HG03039 (cell line): Measurements from ENCODE around the gene IRAK1BP1.
"Not testable (repeated sequence)": the region's sequence is repeated elsewhere in the genome, so short reads cannot be mapped to it uniquely, and the experiment has no call there.

Source experiments
- ATAC-seq: cut with Tn5 transposase; IDR thresholded peaks from one replicate; pipeline ENCODE4 v1.9.1; 2021; ENCODE audit warnings: mild to moderate bottlenecking, moderate library complexity; ENCODE audit not compliant: unreplicated experiment

The IRAK1BP1 gene, protein sequence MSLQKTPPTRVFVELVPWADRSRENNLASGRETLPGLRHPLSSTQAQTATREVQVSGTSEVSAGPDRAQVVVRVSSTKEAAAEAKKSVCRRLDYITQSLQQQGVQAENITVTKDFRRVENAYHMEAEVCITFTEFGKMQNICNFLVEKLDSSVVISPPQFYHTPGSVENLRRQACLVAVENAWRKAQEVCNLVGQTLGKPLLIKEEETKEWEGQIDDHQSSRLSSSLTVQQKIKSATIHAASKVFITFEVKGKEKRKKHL

DNA sequence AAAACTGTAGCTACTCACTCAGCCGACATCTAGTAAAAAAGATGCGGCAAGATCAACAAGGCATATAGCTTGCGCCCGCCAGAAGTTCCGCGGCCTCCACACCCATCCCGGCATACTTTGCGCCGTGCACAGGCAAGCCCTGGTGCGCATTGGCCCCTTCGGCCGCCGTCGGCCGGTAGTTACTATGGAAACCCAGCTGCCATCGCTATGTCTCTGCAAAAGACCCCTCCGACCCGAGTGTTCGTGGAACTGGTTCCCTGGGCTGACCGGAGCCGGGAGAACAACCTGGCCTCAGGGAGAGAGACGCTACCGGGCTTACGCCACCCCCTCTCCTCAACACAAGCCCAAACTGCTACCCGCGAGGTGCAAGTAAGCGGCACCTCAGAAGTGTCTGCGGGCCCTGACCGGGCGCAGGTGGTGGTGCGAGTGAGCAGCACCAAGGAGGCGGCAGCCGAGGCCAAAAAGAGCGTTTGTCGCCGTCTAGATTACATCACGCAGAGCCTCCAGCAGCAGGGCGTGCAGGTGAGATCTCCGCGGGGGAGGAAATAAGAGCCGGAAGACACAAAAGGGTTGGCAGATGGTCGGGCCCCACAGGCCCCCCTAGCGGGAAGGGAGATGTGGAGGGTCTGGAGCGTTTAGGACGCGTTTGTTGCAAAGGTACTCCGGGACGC lies at the start of gene IRAK1BP1:
TSS of gene IRAK1BP1 (plus strand) at position 182 of the 671 bp plus-strand sequence. CDS start at position 208, 26 bp downstream.
- ATAC-seq, result peak; percentile 97

DNA sequence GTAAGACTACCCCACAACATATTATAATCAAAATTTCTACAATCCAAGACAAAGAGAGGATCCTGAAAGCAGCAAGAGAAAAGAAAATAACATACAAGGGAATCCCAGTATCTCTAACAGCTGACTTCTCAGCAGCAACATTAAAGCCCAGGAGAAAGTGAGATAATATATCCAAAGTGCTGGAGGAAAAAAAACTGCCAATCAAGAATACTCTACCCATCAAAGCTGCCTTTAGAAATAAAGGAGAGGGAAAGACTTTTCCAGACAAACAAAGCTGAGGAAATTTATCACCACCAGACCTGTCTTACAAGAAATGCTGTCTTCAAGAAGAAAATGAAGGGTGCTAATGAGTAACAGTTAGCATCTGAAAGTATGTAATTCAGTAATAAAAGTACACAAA lies 43.3 kb upstream of the IRAK1BP1 start:
- no peak for ATAC-seq

DNA sequence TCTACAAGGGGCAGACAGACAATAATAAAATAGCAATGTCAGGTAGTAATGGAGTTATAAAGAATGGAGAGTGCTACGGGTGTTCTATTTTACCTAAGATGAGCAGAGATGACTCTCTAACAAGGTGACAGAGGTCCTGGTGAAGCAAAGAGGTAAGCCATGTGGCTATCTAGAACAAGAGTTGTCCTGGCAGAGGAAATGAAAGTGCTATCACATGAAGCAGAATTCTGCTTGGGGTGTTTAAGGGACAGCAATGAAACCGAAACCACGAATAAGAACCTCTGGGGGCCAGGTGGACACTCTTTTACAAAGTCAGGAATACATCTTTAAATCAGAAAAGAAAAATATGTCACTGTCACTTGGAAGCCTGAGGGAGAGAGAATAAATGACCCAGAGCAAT lies 37.9 kb upstream of the IRAK1BP1 start:
- ATAC-seq, result no peak

DNA sequence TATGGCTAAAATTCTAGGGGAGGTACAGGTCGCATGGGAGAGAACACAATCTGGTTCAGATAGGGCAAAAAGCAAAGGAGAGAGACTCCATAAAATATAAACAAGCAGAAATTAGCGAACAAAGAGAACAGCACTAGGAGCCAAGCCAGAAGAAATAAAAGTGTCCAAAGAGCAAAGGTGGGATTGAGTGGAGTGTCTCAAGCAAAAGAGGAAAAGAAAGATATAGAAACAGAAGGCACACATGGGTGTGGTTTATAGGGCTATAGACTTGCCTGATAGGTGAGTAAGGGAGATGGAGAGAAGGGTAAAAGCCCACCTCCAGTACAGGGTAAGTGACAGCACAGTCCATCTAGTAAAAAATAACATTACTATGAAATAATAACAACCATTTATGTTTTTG lies 36.5 kb upstream of the IRAK1BP1 start:
- ATAC-seq, result no peak

DNA sequence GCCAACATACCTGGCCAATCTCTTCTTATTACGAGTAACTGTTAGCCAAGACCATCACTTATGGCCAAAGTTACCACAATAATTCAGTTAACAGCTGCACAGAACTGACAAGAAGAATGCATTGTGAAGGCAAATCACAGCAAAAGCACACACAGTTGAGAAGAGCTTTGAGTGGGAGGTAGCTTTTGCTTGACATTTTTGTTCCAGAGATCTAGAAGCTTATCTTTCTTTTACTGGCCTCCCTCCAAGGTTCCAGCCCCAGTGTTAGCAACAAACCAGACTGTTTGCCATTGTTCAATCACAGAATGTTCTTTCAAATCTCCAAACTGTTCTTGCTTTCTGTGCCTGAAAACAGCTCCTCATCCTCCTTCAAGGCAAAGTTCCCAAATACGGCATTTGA lies 35.9 kb upstream of the IRAK1BP1 start:
- no peak for ATAC-seq

DNA sequence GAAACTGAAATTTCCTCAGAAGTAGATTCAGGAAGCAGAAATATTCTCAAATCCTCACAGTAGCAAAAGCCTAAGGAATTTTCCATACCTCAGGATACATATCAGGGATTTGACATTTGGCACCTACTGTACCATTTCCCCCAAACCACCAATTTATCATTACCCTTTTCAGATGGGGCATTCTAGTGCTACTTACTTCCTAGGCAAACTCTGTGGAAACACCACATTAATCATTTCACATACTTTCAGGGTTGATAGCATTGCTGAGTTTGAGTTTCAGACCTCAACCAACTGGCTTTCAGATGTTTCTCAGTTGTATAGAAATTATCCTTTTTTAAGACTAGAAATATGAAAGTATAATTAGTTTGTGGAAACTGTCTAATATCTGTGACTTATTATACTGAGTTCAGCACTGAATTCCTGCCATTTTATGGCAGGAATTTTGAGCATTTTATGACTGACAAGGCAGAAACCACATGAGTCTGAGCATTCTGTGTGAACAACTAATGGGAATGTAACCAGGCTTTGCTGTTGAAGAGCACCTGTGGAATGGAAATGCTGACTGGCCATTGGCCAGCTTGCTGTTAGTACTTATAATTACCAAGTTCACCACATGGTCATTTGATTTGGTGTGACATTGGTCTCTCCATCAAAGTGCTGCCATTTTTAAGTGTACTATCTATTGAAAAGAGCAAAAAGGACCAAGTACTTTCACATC lies 35.1 kb upstream of the IRAK1BP1 start:
- no peak for ATAC-seq

DNA sequence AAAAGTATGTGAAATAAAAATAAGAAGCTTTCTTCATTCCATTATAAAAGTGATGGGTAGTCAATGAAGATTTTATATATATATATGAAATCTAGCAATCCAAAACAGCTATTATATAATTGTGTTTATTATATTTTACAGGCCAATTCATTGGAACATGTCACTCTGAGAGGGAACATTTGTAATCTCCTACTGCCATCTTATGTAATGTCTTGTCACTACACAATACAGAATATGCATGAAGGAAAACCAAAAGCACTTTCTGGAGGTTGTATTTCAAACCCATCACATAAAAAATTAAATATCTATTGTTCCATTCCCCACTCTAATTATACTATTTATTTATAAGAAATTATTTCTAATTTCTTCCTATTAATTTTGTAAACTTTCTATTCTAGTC lies 31.5 kb upstream of the IRAK1BP1 start:
- no peak for ATAC-seq

DNA sequence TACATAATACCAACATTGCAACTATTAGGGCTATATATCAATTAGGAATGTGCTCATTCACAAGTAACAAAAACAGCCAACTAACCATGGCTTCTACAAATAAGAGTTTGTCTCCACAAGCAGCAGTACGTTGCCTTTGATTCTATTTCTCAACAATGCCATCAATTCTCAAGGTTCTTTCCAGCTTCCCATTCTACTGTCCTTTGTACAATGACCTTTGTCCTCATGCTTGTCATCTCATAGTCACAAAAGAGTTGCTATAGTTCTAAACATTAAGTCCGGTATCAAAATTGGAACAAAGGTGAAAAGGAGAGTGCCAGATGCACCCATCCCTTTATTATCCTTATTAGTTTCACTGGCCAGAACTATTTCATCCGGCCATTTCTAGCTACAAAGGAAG lies 30.8 kb upstream of the IRAK1BP1 start:
- no peak for ATAC-seq

DNA sequence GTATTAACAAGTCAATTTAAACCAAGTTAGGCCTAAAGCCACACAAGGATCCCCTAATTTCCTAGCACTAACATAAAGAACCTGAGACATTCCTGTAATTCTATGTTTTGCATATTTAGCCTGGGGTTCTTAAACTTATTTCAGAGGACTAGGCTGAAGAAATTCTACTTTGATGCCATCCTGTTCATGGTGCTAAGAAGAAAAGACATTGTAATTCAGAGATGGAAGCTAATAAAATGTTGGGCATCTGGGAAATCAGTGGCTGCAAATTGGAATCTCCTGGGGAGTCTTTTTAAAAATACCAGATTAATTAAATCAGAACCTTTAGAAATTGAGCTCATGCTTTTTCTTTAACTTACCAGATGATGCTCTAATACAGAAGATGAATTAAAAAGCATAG lies 26.2 kb upstream of the IRAK1BP1 start:
- ATAC-seq, result no peak

DNA sequence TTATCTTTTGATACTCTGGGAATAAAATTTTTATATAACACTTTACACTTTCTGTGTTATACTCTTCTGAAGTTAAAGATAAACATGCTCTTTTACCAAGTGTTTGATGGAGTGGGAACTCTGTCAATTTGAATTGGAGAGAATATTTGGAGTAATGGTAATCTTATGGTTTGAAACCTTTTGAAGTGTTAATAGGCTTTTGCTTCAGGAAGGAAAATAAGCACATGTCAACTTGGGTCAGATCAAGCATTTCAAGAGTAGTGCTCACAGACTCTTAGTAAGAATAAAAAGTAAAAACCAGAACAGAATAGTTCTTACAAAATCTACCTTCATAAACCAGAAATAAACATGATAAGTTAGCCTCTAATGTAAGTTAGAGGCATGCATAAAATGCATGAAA lies 24.4 kb upstream of the IRAK1BP1 start:
- no peak for ATAC-seq

DNA sequence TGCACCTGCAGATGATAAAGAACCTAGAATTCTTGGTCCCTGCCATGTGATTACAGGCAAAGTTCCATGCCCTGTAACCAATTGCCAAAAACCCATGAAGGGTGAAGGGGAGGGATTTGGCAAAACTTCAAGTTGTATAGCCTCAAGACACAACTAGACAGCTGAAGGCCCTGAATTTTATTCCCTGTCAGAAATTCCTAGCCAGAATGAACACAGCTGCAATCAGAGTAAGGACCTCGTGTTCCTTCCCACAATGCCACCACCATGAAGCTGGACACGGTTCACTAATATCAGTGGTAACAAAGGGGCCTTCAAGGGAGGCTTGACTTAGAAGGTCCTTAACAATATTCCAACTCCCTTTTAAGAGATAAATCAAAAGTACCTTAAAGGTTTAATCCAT lies 22.5 kb upstream of the IRAK1BP1 start:
- no peak for ATAC-seq

DNA sequence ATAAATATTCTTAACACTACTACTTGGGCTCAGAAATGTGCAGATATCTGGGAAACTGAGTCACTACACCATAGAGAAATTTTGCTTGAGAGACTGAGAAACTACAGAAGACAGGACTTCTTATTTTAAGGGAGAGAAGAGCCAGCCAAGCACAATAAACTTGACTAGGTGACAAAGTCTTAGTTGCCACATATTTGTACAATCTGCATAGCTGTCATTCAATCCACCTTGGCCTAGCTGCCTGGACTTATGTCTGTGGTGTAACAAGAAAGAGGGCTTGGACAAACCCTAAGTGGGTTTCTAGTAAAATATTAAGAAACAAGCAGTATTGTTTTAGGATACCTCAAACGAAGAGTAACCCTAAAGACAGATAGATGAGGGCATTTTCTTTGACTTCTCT lies 21.8 kb upstream of the IRAK1BP1 start:
- ATAC-seq, result no peak

DNA sequence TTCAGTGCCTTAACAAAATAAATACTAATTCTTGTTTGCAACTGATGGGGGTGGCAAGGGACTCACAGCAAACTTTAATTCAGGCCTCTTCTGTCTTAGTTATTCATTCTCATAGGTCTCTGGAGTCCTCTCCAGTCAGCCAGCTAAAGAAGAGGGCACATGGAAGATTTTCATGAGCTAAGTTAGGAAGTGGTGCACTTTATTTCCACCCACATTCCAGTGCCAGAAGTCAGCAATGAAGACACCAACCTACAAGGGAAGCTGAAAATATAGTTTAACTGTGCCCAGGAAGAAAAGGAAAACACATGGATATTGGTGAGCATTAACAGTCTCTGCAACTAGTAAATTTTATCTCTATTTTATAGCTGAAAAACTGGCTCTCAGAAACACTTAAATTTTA lies 16.7 kb upstream of the IRAK1BP1 start:
- ATAC-seq, result no peak

DNA sequence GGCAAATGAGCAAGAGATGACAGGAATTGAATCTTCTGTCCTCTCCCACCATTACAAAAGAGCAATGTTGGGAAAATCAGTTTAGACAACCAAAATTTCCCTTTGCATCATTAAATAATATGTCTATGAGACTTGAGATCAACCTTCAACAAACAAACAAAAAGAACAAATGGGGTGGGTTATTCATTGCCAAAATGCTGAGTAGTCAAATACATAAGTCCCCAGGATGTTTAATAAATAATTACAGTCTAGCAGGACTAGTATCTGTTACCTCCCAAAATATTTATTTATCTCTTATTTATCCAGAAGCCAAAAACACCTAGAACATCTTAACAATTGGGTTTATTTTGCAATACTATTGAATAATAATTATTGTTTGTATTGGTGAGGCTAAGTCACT lies 16.2 kb upstream of the IRAK1BP1 start:
- ATAC-seq, result no peak

DNA sequence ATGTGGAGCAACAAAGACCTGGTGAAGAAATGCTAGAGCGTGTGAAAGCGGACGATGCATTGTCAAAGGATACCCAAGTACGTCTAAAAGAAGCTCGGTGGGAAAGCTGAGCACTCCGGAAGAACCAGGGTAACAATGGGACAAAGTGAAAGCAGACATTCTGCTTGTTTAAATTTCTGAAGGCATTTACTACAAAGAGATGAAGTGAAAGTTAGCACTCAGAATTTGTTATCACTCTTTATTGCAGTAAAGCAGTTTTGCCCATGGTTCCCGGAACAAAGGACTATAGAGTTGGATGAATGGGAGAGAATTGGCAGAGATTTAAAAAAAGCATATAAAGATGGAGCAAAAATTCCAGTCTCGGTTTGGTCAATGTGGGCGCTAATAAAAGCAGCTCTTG lies 12.8 kb upstream of the IRAK1BP1 start:
- no peak for ATAC-seq

DNA sequence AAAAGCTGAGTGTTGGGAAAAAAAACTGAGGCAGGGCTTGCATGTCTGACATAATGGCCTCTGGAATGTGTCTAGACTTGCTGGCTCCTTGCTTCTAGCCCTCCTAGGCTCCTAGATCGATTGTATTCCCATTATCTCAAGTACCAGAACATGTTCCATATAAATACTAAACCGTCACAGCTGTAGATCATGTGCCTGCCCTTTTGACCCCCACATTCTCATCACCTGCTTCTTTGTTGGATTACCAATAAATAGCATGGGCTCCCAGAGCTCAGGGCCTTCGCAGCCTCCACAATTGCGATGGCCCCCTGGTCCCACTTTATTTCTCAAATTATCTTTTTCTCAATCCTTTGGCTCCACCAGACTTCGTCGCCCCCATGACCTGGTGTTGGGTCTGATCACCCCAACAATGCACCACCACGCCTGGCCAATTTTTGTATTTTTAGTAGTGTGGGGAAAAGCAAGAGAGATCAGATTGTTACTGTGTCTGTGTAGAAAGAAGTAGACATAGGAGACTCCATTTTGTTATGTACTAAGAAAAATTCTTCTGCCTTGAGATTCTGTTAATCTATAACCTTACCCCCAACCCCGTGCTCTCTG lies 8.9 kb upstream of the IRAK1BP1 start:
- not testable (repeated sequence) for ATAC-seq

DNA sequence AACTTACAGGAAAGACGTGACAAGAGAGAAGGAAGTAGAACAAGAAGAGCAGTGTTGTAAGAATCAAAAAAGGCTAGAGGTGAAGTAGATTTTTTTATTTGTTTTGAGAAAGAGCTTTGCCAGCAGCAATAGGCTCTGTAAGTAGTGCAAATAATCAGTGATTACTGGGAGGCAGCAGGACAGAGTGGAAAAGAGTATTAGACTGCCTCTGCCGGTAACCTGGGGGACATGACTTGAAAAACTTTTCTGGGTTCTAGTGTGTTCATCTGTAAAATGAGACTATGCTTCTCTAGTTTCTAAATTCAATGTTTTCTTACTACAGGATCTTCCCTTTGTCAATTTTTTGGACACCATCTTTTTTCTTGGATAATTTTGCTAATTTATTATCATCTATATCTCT lies 5.8 kb upstream of the IRAK1BP1 start:
- no peak for ATAC-seq

DNA sequence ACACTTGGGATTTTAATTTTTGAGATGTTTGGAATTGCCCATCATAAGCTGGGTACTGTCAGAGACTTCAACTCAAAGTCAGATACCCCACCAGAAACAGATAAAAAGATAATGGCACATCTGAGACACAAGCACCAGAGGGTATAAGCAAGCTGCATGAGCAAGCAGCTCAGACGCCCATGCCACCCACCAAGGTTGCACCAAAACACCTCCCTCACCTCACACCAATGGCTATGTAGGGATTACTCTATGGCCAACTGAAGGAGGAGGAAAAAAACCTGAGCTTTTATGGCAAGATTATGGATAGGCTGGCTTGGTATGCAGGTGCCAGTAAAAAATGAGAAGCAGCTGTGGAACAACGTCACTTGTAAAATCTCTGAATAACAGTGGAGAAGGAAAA lies 3.8 kb upstream of the IRAK1BP1 start:
- no peak for ATAC-seq

DNA sequence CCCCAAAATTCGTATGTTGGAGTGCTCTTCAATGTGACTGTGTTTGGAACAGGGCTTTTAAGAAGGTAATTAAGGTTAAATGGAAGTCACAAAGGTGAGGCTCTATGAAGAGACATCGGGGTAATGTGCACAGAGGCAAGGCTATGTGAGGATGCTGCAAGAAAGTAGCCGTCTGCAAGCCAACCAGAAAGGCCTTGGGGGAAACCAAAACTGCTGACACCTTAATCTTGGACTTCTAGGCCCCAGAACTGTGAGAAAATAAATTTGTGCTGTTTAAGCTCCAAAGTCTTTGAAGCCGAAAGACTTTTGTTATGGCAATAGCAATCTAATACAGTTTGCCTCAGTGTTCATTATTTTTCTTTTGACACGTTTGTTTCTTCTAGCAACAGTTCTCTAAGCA lies 2.4 kb upstream of the IRAK1BP1 start:
- ATAC-seq, result no peak

DNA sequence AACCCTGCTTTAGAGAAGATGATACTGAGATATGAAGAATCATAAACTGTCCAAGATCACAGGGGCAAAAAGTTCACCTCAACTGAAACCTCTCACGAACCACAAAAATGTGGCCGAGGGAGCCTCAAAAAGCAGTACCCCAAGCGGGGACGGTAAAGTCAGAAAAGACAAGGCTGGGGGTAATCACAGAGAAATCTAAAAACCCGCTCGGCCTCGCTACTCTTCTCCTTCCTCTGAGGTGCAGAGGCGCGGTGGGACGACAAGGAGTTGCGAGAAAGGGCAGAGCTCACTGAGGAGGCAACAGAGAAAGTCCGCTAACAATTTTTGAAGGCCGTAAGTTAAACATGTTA lies 356 bp upstream of the IRAK1BP1 start:
- ATAC-seq, result peak; percentile 36

DNA sequence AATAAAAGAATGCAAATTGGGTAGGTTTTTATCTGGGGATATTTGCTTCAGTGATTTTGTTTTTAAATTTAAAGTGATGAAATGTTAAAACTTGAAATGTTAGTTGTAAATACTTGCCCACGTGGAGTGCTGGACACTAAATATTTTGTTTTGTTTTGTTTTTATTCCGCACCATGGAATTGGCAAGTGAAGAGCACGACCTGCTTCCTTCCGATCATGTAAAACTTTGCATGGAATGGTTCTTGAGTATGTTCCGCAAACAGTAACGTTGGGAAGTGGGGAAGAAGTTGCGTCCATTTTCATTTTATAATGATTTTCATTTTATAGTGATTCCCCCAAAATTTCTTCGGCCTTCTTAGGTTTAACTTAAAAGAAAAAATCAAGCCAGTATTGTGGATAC lies 765 bp downstream of the IRAK1BP1 start:
- ATAC-seq, result no peak

DNA sequence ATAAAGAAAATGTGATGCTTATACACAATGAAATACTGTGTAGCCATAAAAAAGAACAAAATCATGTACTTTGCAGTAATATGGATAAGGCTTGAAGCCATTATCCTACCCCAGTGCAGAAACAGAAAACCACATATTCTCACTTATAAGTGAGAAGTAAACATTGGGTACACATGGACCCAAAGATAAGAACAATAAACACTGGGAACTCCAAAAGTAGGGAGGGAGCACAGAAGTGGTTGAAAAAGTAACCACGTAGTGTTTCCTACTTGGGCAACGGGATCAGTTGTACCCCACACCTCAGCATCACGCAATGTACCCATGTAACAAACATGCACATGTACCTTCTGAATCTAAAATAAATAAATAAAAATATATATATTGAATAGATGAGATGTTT lies 8.2 kb downstream of the IRAK1BP1 start:
- no peak for ATAC-seq
